ENCODE measurements around the gene OSBPL7. TPM values are rescaled to one million over a fixed set of nuclear protein-coding genes. Genes with fewer than 3 reads are reported as not detected.

Gene OSBPL7
- total RNA-seq, 1 donor from 2014 or later = 30.0 TPM

DNA sequence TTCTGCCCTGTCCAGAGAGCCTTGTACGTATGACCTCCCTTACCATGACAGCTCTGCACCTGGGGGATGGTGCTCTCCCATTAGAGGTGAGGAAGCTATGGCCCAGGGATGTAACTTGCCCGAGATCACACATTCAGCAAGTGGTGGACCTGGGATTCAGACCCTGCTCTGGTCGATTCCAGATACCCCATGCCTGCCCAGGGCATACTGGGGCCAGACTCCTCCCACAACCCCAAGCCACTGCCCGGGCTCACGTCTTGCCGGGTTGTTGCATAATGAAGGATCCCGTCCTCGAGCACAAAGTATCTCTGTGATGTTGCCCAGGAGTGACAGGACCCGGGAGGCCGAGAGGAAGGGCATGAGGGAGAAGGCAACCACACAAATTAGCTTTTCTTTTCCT, 2.1 kb downstream of the OSBPL7 start:
- no peaks in the 10 kb centered on the region for H3K9me3 Mint-ChIP-seq (ENCODE audit: unreplicated experiment)
- no peaks in the 10 kb centered on the region for H3K36me3 Mint-ChIP-seq (ENCODE audit: unreplicated experiment)
- H3K4me3 Mint-ChIP-seq (ENCODE audit: unreplicated experiment) = no peak overlapping the region
- no peak overlapping the region for H3K27ac Mint-ChIP-seq (ENCODE audit: unreplicated experiment)
- peak; percentile 3 for DNase-seq
- TF ChIP-seq, protein P1, sequence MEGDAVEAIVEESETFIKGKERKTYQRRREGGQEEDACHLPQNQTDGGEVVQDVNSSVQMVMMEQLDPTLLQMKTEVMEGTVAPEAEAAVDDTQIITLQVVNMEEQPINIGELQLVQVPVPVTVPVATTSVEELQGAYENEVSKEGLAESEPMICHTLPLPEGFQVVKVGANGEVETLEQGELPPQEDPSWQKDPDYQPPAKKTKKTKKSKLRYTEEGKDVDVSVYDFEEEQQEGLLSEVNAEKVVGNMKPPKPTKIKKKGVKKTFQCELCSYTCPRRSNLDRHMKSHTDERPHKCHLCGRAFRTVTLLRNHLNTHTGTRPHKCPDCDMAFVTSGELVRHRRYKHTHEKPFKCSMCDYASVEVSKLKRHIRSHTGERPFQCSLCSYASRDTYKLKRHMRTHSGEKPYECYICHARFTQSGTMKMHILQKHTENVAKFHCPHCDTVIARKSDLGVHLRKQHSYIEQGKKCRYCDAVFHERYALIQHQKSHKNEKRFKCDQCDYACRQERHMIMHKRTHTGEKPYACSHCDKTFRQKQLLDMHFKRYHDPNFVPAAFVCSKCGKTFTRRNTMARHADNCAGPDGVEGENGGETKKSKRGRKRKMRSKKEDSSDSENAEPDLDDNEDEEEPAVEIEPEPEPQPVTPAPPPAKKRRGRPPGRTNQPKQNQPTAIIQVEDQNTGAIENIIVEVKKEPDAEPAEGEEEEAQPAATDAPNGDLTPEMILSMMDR (IDR thresholded peaks at IDR 0.05; ENCODE audit: partially characterized antibody, unreplicated experiment) = no peak
- peaks cover 11% of the 10 kb centered on the region for H3K4me1 Mint-ChIP-seq (ENCODE audit: low read depth, unreplicated experiment)
- H3K27me3 Mint-ChIP-seq (ENCODE audit: unreplicated experiment) = peaks cover 12% of the 10 kb centered on the region

DNA sequence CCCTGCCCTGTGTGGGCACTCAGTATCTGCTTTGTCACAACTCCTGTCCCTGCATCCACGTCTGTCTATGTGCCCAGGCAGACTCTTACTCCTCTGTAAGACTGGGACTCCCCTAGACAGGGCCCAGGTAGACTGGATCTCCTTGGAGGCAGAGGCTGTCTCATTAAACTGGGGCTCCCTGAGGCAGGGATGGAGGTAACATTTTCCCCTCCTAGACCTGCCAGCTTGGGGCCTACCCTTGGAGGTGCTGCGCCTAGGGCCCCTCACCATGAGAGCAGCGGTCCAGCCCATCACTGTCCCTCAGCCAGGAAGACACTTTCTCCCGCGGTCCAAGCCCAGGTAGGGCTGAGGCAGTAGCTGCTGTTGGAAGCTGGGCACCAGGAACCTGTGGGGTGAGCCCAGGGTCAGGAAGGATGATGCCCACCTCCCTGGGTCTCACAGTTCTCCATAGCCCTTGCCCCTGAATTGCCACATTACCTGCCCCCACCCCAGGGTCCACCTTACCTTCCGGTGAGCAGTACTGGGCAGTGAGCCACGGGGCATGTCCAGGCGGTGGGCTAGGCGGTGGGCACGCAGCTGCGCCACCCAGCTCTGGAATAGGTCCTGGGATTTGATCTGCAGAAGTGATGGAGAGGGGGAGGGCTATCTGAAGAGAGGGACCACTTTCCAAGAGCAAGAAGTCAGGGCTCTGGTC, 3.4 kb downstream of the OSBPL7 start:
- TF ChIP-seq, protein P1 (IDR thresholded peaks at IDR 0.05; ENCODE audit: partially characterized antibody, unreplicated experiment) = no peak
- H3K4me3 Mint-ChIP-seq (ENCODE audit: unreplicated experiment) = no peak overlapping the region
- DNase-seq = peak; percentile 2
- peaks cover 11% of the 10 kb centered on the region for H3K4me1 Mint-ChIP-seq (ENCODE audit: low read depth, unreplicated experiment)
- H3K27ac Mint-ChIP-seq (ENCODE audit: unreplicated experiment) = no peak overlapping the region
- no peaks in the 10 kb centered on the region for H3K36me3 Mint-ChIP-seq (ENCODE audit: unreplicated experiment)
- H3K9me3 Mint-ChIP-seq (ENCODE audit: unreplicated experiment) = no peaks in the 10 kb centered on the region
- H3K27me3 Mint-ChIP-seq (ENCODE audit: unreplicated experiment) = peaks cover 12% of the 10 kb centered on the region

DNA sequence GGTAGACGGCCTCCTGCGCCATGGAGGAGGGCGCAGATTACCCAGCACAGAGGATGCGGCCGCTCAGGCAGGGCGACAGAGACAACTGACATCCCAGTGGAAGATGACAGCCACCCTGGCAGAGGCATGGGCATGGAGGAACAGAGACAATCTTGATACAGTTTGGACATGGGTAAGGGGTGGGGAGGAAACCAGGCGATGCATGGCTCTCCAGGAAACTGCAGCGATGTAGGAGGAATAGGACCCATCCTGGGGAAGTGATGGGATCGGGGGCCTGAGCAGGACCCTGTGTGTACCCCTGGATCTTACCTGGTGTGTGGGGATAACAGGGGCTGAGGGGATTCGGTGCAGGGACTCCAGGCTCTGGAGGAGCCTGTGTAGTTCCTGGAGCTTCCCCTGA, 4.6 kb downstream of the OSBPL7 start:
- no peak overlapping the region for H3K4me3 Mint-ChIP-seq (ENCODE audit: unreplicated experiment)
- H3K27ac Mint-ChIP-seq (ENCODE audit: unreplicated experiment) = no peak overlapping the region
- no peaks in the 10 kb centered on the region for H3K9me3 Mint-ChIP-seq (ENCODE audit: unreplicated experiment)
- no peak for DNase-seq
- TF ChIP-seq, protein P1 (IDR thresholded peaks at IDR 0.05; ENCODE audit: partially characterized antibody, unreplicated experiment) = no peak
- peaks cover 5% of the 10 kb centered on the region for H3K4me1 Mint-ChIP-seq (ENCODE audit: low read depth, unreplicated experiment)
- no peaks in the 10 kb centered on the region for H3K36me3 Mint-ChIP-seq (ENCODE audit: unreplicated experiment)
- H3K27me3 Mint-ChIP-seq (ENCODE audit: unreplicated experiment) = peaks cover 13% of the 10 kb centered on the region

DNA sequence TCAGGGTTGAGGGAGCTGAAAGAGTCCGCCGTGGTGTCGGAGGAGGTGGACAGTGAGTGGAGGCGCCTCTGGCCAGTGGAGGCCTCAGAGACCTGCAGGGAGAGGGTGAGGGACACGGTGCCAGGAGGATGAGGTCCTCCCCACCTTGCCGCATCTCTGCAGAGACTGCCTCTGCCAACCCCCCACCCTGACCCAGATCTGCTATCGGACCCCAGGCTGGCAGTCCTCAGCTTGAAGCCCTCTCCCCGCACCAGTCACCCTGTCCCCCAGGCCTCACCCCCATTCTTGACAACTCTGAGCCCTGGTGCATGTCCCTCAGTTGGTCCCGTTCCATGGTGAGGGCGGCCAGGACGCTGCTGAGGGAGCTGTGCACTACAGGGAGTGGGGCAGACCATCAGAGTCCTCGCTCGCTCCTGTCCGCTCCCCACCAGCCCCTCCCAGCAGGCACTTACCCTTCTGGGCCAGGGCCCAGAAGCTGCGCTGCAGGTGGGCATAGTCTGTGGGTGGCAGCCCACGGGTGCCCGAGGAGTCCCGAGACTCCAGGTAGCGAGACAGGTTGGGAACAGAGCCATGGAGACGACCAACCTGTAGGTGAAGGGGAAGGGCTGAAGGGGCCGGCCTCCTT, 5.4 kb downstream of the OSBPL7 start:
- Mint-ChIP-seq H3K9me3 (ENCODE audit: unreplicated experiment) (no peaks in the 10 kb centered on the region), H3K27me3 (ENCODE audit: unreplicated experiment) (peaks cover 18% of the 10 kb centered on the region), H3K4me1 (ENCODE audit: low read depth, unreplicated experiment) (peaks cover 5% of the 10 kb centered on the region), H3K4me3 (ENCODE audit: unreplicated experiment) (no peak overlapping the region), H3K36me3 (ENCODE audit: unreplicated experiment) (peaks cover 6% of the 10 kb centered on the region), H3K27ac (ENCODE audit: unreplicated experiment) (no peak overlapping the region)
- TF ChIP-seq, protein P1 (IDR thresholded peaks at IDR 0.05; ENCODE audit: partially characterized antibody, unreplicated experiment) = no peak
- DNase-seq = no peak
